ENCODE data around the gene MCHR2. TPM values are rescaled to one million over a fixed set of nuclear protein-coding genes. Genes with fewer than 3 reads are reported as not detected.

MCHR2 gene
- total RNA-seq, 3 donors from 2014 or later (not counting 1 experiment from before 2014, with no cell fraction given): not detected

GRCh38 chr6:99901596-99902384 lies 92.2 kb downstream of the MCHR2 start:
- intact Hi-C loops (cut with micrococcal nuclease): no loop called here
- H3K27me3 Mint-ChIP-seq (ENCODE audit: low read depth in 2 of 2): peaks cover 0 to 4% of the 10 kb centered on the region in 2 donors
- DNase-seq (no peak), ATAC-seq (no peak)
- Histone ChIP-seq H3K4me3 (ENCODE audit: low read length) (no peak overlapping the region), H3K9me3 (ENCODE audit: control insufficient read depth, insufficient read depth, low read length) (no peaks in the 10 kb centered on the region), H3K27ac (ENCODE audit: low read length) (no peak overlapping the region), H3K27me3 (ENCODE audit: control insufficient read depth, insufficient read depth, low read length) (no peaks in the 10 kb centered on the region), H3K4me1 (ENCODE audit: control insufficient read depth, insufficient read depth, low read length) (no peaks in the 10 kb centered on the region), H3K36me3 (ENCODE audit: control insufficient read depth, insufficient read depth, low read length) (no peaks in the 10 kb centered on the region)
- no peak for TF ChIP-seq CTCF (IDR thresholded peaks at IDR 0.05)
- H3K36me3 Mint-ChIP-seq: no peaks in the 10 kb centered on the region
- WGBS (ENCODE audit: insufficient coverage): 73% methylated on average over 4 of the region's 6 CpGs
- no peaks in the 10 kb centered on the region for H3K4me1 Mint-ChIP-seq
- H3K9me3 Mint-ChIP-seq: peaks cover 0 to 2% of the 10 kb centered on the region in 2 donors
- no peak overlapping the region for H3K4me3 Mint-ChIP-seq
- no peak overlapping the region for H3K27ac Mint-ChIP-seq

- no peak overlapping the region for H3K27ac ChIP-seq (ENCODE audit: low read length)
- Mint-ChIP-seq H3K4me3 (no peak overlapping the region), H3K27me3 (ENCODE audit: low read depth in 2 of 2) (peaks cover 0 to 20% of the 10 kb centered on the region in 2 donors), H3K27ac (no peak overlapping the region), H3K4me1 (no peaks in the 10 kb centered on the region), H3K36me3 (no peaks in the 10 kb centered on the region), H3K9me3 (peaks cover 0 to 2% of the 10 kb centered on the region in 2 donors)
- intact Hi-C loops (cut with micrococcal nuclease): no loop called here
- no peaks in the 10 kb centered on the region for H3K9me3 ChIP-seq (ENCODE audit: control insufficient read depth, insufficient read depth, low read length)
- WGBS (ENCODE audit: insufficient coverage): 49% methylated on average over 3 of the region's 3 CpGs
- ATAC-seq: no peak
- TF ChIP-seq CTCF (IDR thresholded peaks at IDR 0.05): no peak
- H3K4me1 ChIP-seq (ENCODE audit: control insufficient read depth, insufficient read depth, low read length): no peaks in the 10 kb centered on the region
- H3K4me3 ChIP-seq (ENCODE audit: low read length): no peak overlapping the region
- DNase-seq: no peak
- no peaks in the 10 kb centered on the region for H3K36me3 ChIP-seq (ENCODE audit: control insufficient read depth, insufficient read depth, low read length)
- no peaks in the 10 kb centered on the region for H3K27me3 ChIP-seq (ENCODE audit: control insufficient read depth, insufficient read depth, low read length)
Measured at GRCh38 chr6:99894815-99895214, 99.2 kb downstream of the MCHR2 start.

- no peak for TF ChIP-seq CTCF (IDR thresholded peaks at IDR 0.05)
- Mint-ChIP-seq H3K36me3 (no peaks in the 10 kb centered on the region), H3K4me3 (no peak overlapping the region), H3K9me3 (no peaks in the 10 kb centered on the region), H3K27me3 (ENCODE audit: low read depth in 2 of 2) (peaks cover 2 to 9% of the 10 kb centered on the region in 2 donors), H3K27ac (no peak overlapping the region), H3K4me1 (no peaks in the 10 kb centered on the region)
- no peak overlapping the region for H3K4me3 ChIP-seq (ENCODE audit: low read length)
- intact Hi-C loops (cut with micrococcal nuclease): no loop called here
- ATAC-seq (no peak), DNase-seq (no peak)
- H3K36me3 ChIP-seq (ENCODE audit: control insufficient read depth, insufficient read depth, low read length): no peaks in the 10 kb centered on the region
- no peaks in the 10 kb centered on the region for H3K4me1 ChIP-seq (ENCODE audit: control insufficient read depth, insufficient read depth, low read length)
- no peaks in the 10 kb centered on the region for H3K27me3 ChIP-seq (ENCODE audit: control insufficient read depth, insufficient read depth, low read length)
- no peak overlapping the region for H3K27ac ChIP-seq (ENCODE audit: low read length)
- no peaks in the 10 kb centered on the region for H3K9me3 ChIP-seq (ENCODE audit: control insufficient read depth, insufficient read depth, low read length)
Measured at GRCh38 chr6:99887066-99887465, 107.0 kb downstream of the MCHR2 start.

GRCh38 chr6:99885051-99885450 lies 109.0 kb downstream of the MCHR2 start:
- H3K4me3 Mint-ChIP-seq: no peak overlapping the region
- H3K27me3 Mint-ChIP-seq (ENCODE audit: low read depth in 2 of 2): peaks cover 0 to 5% of the 10 kb centered on the region in 2 donors
- no peaks in the 10 kb centered on the region for H3K4me1 Mint-ChIP-seq
- no peaks in the 10 kb centered on the region for H3K27me3 ChIP-seq (ENCODE audit: control insufficient read depth, insufficient read depth, low read length)
- H3K27ac Mint-ChIP-seq: no peak overlapping the region
- intact Hi-C loops (cut with micrococcal nuclease): no loop called here
- no peaks in the 10 kb centered on the region for H3K9me3 Mint-ChIP-seq
- no peak overlapping the region for H3K27ac ChIP-seq (ENCODE audit: low read length)
- ATAC-seq: no peak
- TF ChIP-seq CTCF (IDR thresholded peaks at IDR 0.05): no peak
- WGBS (ENCODE audit: insufficient coverage): 94% methylated on average over 2 of the region's 3 CpGs
- no peaks in the 10 kb centered on the region for H3K4me1 ChIP-seq (ENCODE audit: control insufficient read depth, insufficient read depth, low read length)
- no peak for DNase-seq
- H3K36me3 ChIP-seq (ENCODE audit: control insufficient read depth, insufficient read depth, low read length): no peaks in the 10 kb centered on the region
- no peaks in the 10 kb centered on the region for H3K36me3 Mint-ChIP-seq
- no peaks in the 10 kb centered on the region for H3K9me3 ChIP-seq (ENCODE audit: control insufficient read depth, insufficient read depth, low read length)
- no peak overlapping the region for H3K4me3 ChIP-seq (ENCODE audit: low read length)

Data from natural killer cell (primary cell).